Measurements from ENCODE around the gene THSD1.
"Not testable (repeated sequence)": the region's sequence is repeated elsewhere in the genome, so short reads cannot be mapped to it uniquely, and the experiment has no call there.

Gene THSD1

GRCh38 chr13:52405767-52406494 lies at the start of gene THSD1:
Gene THSD1 (minus strand): TSS chr13:52406172. CDS start chr13:52402600, 3,572 bp downstream.
- peak; percentile 75 for DNase-seq

GRCh38 chr13:52455677-52456041 lies 49.7 kb upstream of the THSD1 start:
- peak; percentile 89 for DNase-seq

GRCh38 chr13:52454820-52455676 lies 49.1 kb upstream of the THSD1 start, which contains the start of gene CKAP2:
Gene CKAP2 (plus strand): TSS chr13:52455478. CDS start chr13:52455557, 79 bp downstream.
- DNase-seq = peak; percentile 99

- DNase-seq = peak; percentile 84
These were observed 48.5 kb upstream of the THSD1 start for GRCh38 chr13:52454459-52454819.

GRCh38 chr13:52452470-52452869 lies 46.5 kb upstream of the THSD1 start:
- peak; percentile 22 for DNase-seq

- DNase-seq = no peak
These were observed 45.3 kb upstream of the THSD1 start for GRCh38 chr13:52451135-52451804.

- DNase-seq = no peak
These were observed 44.8 kb upstream of the THSD1 start for GRCh38 chr13:52450793-52451116.

GRCh38 chr13:52450012-52450792 lies 44.2 kb upstream of the THSD1 start, which contains the start of gene VPS36:
Gene VPS36 (minus strand): TSS chr13:52450634. CDS start chr13:52450594, 40 bp downstream.
- peak; percentile 97 for DNase-seq

GRCh38 chr13:52449331-52450011 lies 43.5 kb upstream of the THSD1 start:
- DNase-seq = peak; percentile 25

- peak; percentile 7 for DNase-seq
These were observed 42.0 kb upstream of the THSD1 start for GRCh38 chr13:52447815-52448552.

- DNase-seq = peak; percentile 26
These were observed 41.4 kb upstream of the THSD1 start for GRCh38 chr13:52447354-52447753.

GRCh38 chr13:52446265-52446664 lies 40.3 kb upstream of the THSD1 start:
- no peak for DNase-seq

- no peak for DNase-seq
These were observed 26.5 kb upstream of the THSD1 start for GRCh38 chr13:52432456-52432855.

- peak; percentile 25 for DNase-seq
These were observed 22.3 kb upstream of the THSD1 start for GRCh38 chr13:52428295-52428694.

GRCh38 chr13:52421216-52421615 lies 15.2 kb upstream of the THSD1 start:
- no peak for DNase-seq

GRCh38 chr13:52419080-52419479 lies 13.1 kb upstream of the THSD1 start:
- no peak for DNase-seq

- DNase-seq = no peak
These were observed 9.0 kb upstream of the THSD1 start for GRCh38 chr13:52414963-52415362.

- no peak for DNase-seq
These were observed 8.1 kb upstream of the THSD1 start for GRCh38 chr13:52414051-52414450.

GRCh38 chr13:52412128-52412527 lies 6.2 kb upstream of the THSD1 start:
- DNase-seq = no peak

GRCh38 chr13:52411629-52412028 lies 5.7 kb upstream of the THSD1 start:
- DNase-seq = no peak

GRCh38 chr13:52408071-52408658 lies 2.2 kb upstream of the THSD1 start:
- DNase-seq = not testable (repeated sequence)

Measured in DMS53 (cell line).